Measurements from ENCODE around the gene RASSF5. TPM values are rescaled to one million over a fixed set of nuclear protein-coding genes. Genes with fewer than 3 reads are reported as not detected.

The RASSF5 gene
- total and polyA plus RNA-seq, 4 donors = 4.8 to 10.0 (median 5.5) TPM

DNA sequence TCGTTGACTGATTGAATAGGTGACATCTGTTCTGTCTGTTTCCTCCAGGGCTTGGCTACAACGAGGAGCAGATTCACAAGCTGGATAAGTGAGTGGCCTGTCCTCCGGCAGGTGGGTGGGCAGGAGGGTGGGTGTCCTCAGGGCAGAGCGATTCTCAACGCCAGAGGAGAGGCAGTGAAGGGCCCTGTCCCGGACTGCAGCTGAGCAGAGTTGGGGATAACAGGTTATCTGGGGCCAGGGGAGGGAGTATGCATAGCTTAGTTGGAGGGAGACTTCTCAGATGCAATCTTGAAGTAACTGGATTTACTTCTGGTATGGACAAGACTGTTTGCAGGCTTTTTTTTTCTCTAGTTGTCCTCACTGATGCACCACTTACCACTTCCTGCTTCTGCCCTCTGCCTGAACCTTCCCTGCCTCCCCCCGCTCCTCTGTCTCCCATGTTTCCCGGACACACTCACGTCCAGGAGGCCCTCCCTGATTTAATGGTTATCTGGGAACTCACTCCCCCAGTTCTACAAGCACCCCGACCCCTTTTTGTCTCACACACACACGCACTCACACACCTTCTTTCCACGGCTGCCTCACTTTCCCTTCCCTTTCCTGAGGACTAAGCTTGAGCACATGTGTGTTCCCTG lies 16.4 kb upstream of the RASSF5 start:
- no peak overlapping the region for H3K9ac ChIP-seq (ENCODE audit: low read depth in 1 of 2, low read length in 2 of 2)
- no peak overlapping the region for H3K27ac ChIP-seq (ENCODE audit: low read depth in 1 of 2, low read length in 2 of 2)
- no peaks in the 10 kb centered on the region for H3K9me3 ChIP-seq (ENCODE audit: control insufficient read depth in 4 of 4, low read length in 3 of 4)
- H3K4me1 ChIP-seq (ENCODE audit: control insufficient read depth in 4 of 4, insufficient read depth in 4 of 4, low read length in 3 of 4) = peaks cover 0 to 21% (median 5%) of the 10 kb centered on the region in 4 donors
- 79% methylated on average over 12 of the region's 12 CpGs for WGBS
- no peaks in the 10 kb centered on the region for H3K27me3 ChIP-seq (ENCODE audit: control insufficient read depth in 4 of 4, insufficient read depth in 4 of 4, low read length in 3 of 4)
- TF ChIP-seq SP1 (IDR thresholded peaks at IDR 0.05) (no peak), RXRA (IDR thresholded peaks at IDR 0.05) (peak; percentile 12 to 17)
- no peak overlapping the region for H3K4me3 ChIP-seq (ENCODE audit: low read depth in 1 of 3, low read length in 3 of 3)
- DNase-seq (ENCODE audit: low spot score) = no peak
- no peaks in the 10 kb centered on the region for H3K36me3 ChIP-seq (ENCODE audit: control insufficient read depth in 4 of 4, insufficient read depth in 3 of 4, low read depth in 1 of 4, low read length in 3 of 4)

DNA sequence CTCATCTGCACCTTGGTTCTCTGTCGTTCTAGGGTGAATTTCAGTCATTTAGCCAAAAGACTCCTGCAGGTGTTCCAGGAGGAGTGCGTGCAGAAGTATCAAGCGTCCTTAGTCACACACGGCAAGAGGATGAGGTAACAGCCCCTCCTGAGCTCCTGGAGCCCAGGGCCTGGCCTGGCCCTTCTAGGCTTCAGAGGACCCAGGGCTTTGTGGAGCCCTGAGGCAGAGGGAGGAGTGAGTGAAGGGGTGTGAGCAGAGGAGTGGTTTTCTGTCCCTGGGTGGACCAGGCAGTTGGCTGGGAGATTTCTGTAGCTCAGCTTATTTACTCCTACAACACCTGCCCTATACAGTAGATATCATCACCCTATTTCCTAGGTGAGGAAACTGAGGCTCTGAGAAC lies 15.7 kb upstream of the RASSF5 start:
- no peak for TF ChIP-seq YY1 (IDR thresholded peaks at IDR 0.05)
- no peak for TF ChIP-seq HNF4A (conservative IDR thresholded peaks at IDR 0.05)
- Histone ChIP-seq H3K4me1 (ENCODE audit: control insufficient read depth in 4 of 4, insufficient read depth in 4 of 4, low read length in 3 of 4) (peaks cover 2 to 26% (median 7%) of the 10 kb centered on the region in 4 donors), H3K36me3 (ENCODE audit: control insufficient read depth in 4 of 4, insufficient read depth in 3 of 4, low read depth in 1 of 4, low read length in 3 of 4) (no peaks in the 10 kb centered on the region), H3K9me3 (ENCODE audit: control insufficient read depth in 4 of 4, low read length in 3 of 4) (no peaks in the 10 kb centered on the region), H3K27me3 (ENCODE audit: control insufficient read depth in 4 of 4, insufficient read depth in 4 of 4, low read length in 3 of 4) (no peaks in the 10 kb centered on the region), H3K4me3 (ENCODE audit: low read depth in 1 of 3, low read length in 3 of 3) (no peak overlapping the region), H3K27ac (ENCODE audit: low read depth in 1 of 2, low read length in 2 of 2) (no peak overlapping the region), H3K9ac (ENCODE audit: low read depth in 1 of 2, low read length in 2 of 2) (no peak overlapping the region)
- no peak for DNase-seq (ENCODE audit: low spot score)
- WGBS = 91% methylated on average over 4 of the region's 4 CpGs

DNA sequence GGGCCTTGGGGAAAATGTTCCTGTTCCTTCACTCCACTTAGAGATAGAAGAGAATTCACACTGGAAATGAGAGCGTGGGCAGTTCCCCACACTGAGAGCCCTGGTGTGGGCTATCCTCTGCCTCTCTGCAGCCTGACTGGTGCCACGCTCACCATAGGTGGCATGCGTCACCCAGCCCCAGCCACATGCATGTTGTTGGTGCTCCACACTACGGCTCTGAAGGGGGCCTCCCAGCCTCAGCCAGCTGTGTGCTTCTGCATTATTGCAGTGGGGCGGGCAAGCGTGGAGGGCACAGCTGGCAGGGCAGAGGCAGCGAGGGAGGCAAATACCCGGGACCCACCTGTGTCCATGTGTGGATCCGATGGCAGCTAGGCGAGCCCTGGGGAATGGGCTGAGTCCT lies 14.7 kb upstream of the RASSF5 start:
- TF ChIP-seq RXRA (IDR thresholded peaks at IDR 0.05) = no peak
- no peak for TF ChIP-seq FOXA2 (IDR thresholded peaks at IDR 0.05)
- TF ChIP-seq TAF1 (conservative IDR thresholded peaks at IDR 0.05) = no peak
- TF ChIP-seq, protein P1, sequence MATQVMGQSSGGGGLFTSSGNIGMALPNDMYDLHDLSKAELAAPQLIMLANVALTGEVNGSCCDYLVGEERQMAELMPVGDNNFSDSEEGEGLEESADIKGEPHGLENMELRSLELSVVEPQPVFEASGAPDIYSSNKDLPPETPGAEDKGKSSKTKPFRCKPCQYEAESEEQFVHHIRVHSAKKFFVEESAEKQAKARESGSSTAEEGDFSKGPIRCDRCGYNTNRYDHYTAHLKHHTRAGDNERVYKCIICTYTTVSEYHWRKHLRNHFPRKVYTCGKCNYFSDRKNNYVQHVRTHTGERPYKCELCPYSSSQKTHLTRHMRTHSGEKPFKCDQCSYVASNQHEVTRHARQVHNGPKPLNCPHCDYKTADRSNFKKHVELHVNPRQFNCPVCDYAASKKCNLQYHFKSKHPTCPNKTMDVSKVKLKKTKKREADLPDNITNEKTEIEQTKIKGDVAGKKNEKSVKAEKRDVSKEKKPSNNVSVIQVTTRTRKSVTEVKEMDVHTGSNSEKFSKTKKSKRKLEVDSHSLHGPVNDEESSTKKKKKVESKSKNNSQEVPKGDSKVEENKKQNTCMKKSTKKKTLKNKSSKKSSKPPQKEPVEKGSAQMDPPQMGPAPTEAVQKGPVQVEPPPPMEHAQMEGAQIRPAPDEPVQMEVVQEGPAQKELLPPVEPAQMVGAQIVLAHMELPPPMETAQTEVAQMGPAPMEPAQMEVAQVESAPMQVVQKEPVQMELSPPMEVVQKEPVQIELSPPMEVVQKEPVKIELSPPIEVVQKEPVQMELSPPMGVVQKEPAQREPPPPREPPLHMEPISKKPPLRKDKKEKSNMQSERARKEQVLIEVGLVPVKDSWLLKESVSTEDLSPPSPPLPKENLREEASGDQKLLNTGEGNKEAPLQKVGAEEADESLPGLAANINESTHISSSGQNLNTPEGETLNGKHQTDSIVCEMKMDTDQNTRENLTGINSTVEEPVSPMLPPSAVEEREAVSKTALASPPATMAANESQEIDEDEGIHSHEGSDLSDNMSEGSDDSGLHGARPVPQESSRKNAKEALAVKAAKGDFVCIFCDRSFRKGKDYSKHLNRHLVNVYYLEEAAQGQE (IDR thresholded peaks at IDR 0.05) = no peak
- TF ChIP-seq FOXA1 (IDR thresholded peaks at IDR 0.05) = no peak
- TF ChIP-seq RAD21 (IDR thresholded peaks at IDR 0.05) = no peak
- TF ChIP-seq, protein P2, sequence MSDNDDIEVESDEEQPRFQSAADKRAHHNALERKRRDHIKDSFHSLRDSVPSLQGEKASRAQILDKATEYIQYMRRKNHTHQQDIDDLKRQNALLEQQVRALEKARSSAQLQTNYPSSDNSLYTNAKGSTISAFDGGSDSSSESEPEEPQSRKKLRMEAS (IDR thresholded peaks at IDR 0.05) = no peak
- TF ChIP-seq YY1 (IDR thresholded peaks at IDR 0.05) = no peak
- TF ChIP-seq NR2F2 (IDR thresholded peaks at IDR 0.05) = no peak
- no peak for TF ChIP-seq SP1 (IDR thresholded peaks at IDR 0.05)
- TF ChIP-seq GABPA (IDR thresholded peaks at IDR 0.05 in 1 of 2, conservative IDR thresholded peaks at IDR 0.05 in 1 of 2) = no peak
- no peak overlapping the region for H3K9ac ChIP-seq (ENCODE audit: low read depth in 1 of 2, low read length in 2 of 2)
- DNase-seq (ENCODE audit: low spot score) = no peak
- no peaks in the 10 kb centered on the region for H3K9me3 ChIP-seq (ENCODE audit: control insufficient read depth in 4 of 4, low read length in 3 of 4)
- H3K4me1 ChIP-seq (ENCODE audit: control insufficient read depth in 4 of 4, insufficient read depth in 4 of 4, low read length in 3 of 4) = peaks cover 2 to 26% (median 7%) of the 10 kb centered on the region in 4 donors
- H3K36me3 ChIP-seq (ENCODE audit: control insufficient read depth in 4 of 4, insufficient read depth in 3 of 4, low read depth in 1 of 4, low read length in 3 of 4) = no peaks in the 10 kb centered on the region
- no peak overlapping the region for H3K4me3 ChIP-seq (ENCODE audit: low read depth in 1 of 3, low read length in 3 of 3)
- no peak overlapping the region for H3K27ac ChIP-seq (ENCODE audit: low read depth in 1 of 2, low read length in 2 of 2)
- 97% methylated on average over 10 of the region's 10 CpGs for WGBS
- no peaks in the 10 kb centered on the region for H3K27me3 ChIP-seq (ENCODE audit: control insufficient read depth in 4 of 4, insufficient read depth in 4 of 4, low read length in 3 of 4)
